ENCODE data around the gene DIAPH3.

DIAPH3 gene

DNA sequence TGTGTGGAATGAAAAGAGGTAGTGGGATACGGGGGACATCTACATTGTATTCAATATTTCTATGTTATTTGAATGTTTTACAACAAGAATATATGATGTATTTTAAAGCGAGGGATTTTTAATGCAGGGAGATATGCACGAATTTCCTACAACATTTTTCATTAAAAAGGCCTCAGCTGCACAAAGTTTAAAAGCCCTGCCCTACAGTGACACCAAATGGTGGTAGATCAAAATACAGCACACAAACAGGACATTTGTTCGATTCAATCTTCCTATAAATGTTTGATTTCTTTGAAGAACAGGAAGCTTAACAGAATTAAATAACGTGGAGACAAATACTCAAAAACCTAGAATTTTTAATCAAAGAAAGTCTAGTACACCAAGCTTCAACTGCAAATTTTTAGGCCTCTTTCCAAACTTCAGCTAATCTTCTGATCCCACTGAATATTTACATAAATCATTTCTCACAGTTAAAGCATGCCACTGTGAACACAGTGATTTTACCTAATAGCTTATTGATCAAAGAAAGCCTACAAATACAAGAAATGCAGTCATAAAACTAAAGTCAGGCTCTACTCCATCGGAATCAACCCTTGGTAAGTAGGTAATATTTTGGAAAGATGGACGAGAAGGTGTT lies 257.2 kb downstream of the DIAPH3 start:
- DNase-seq (ENCODE audit: low spot score) = no peak
- TF ChIP-seq, protein P1, sequence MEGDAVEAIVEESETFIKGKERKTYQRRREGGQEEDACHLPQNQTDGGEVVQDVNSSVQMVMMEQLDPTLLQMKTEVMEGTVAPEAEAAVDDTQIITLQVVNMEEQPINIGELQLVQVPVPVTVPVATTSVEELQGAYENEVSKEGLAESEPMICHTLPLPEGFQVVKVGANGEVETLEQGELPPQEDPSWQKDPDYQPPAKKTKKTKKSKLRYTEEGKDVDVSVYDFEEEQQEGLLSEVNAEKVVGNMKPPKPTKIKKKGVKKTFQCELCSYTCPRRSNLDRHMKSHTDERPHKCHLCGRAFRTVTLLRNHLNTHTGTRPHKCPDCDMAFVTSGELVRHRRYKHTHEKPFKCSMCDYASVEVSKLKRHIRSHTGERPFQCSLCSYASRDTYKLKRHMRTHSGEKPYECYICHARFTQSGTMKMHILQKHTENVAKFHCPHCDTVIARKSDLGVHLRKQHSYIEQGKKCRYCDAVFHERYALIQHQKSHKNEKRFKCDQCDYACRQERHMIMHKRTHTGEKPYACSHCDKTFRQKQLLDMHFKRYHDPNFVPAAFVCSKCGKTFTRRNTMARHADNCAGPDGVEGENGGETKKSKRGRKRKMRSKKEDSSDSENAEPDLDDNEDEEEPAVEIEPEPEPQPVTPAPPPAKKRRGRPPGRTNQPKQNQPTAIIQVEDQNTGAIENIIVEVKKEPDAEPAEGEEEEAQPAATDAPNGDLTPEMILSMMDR (IDR thresholded peaks at IDR 0.05; ENCODE audit: borderline replicate concordance, control extremely low read depth, extremely low read depth, insufficient read depth, missing control alignments) = peak; percentile 13
- in situ Hi-C loops (cut with MboI; ENCODE audit: low sequenced_read_pairs, unreplicated experiment) = no loop called here

- TF ChIP-seq, protein P1 (IDR thresholded peaks at IDR 0.05; ENCODE audit: borderline replicate concordance, control extremely low read depth, extremely low read depth, insufficient read depth, missing control alignments) = no peak
- in situ Hi-C loops (cut with MboI; ENCODE audit: low sequenced_read_pairs, unreplicated experiment) = no loop called here
- no peak for DNase-seq (ENCODE audit: low spot score)
These were observed 262.5 kb downstream of the DIAPH3 start for GRCh38 chr13:59901191-59901590.

GRCh38 chr13:59898066-59898465 lies 265.7 kb downstream of the DIAPH3 start:
- DNase-seq (ENCODE audit: low spot score) = no peak
- TF ChIP-seq, protein P1 (IDR thresholded peaks at IDR 0.05; ENCODE audit: borderline replicate concordance, control extremely low read depth, extremely low read depth, insufficient read depth, missing control alignments) = no peak
- in situ Hi-C loops (cut with MboI; ENCODE audit: low sequenced_read_pairs, unreplicated experiment) = no loop called here

- in situ Hi-C loops (cut with MboI; ENCODE audit: low sequenced_read_pairs, unreplicated experiment) = no loop called here
- no peak for DNase-seq (ENCODE audit: low spot score)
- TF ChIP-seq, protein P1 (IDR thresholded peaks at IDR 0.05; ENCODE audit: borderline replicate concordance, control extremely low read depth, extremely low read depth, insufficient read depth, missing control alignments) = no peak
These were observed 270.5 kb downstream of the DIAPH3 start for GRCh38 chr13:59893266-59893665.

DNA sequence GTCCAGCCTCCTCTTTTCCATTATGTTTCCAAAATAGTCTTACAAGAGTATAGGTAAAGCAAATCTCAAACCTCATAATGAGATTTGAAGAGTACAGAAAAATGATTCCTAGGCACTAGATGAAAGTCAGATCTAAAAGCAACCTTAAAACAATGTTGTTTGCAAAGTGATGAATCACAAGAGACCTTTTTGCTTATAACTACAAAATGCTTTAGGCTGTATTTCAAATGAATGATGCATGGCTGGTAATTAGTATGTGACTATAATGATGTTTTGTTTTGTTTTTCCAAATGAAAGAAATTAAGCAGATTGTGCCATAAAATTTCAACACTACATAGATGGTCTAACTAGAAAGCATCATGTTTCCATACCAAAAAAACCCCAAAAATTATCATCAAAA lies 272.7 kb downstream of the DIAPH3 start:
- TF ChIP-seq, protein P1 (IDR thresholded peaks at IDR 0.05; ENCODE audit: borderline replicate concordance, control extremely low read depth, extremely low read depth, insufficient read depth, missing control alignments) = no peak
- in situ Hi-C loops (cut with MboI; ENCODE audit: low sequenced_read_pairs, unreplicated experiment) = no loop called here
- DNase-seq (ENCODE audit: low spot score) = no peak

GRCh38 chr13:59890054-59890453 lies 273.7 kb downstream of the DIAPH3 start:
- in situ Hi-C loops (cut with MboI; ENCODE audit: low sequenced_read_pairs, unreplicated experiment) = no loop called here
- no peak for DNase-seq (ENCODE audit: low spot score)
- TF ChIP-seq, protein P1 (IDR thresholded peaks at IDR 0.05; ENCODE audit: borderline replicate concordance, control extremely low read depth, extremely low read depth, insufficient read depth, missing control alignments) = no peak

Data from GM13976 (cell line).